HepG2 (cell line): Measurements from ENCODE around the gene CAPN9. TPM values are rescaled to one million over a fixed set of nuclear protein-coding genes. Genes with fewer than 3 reads are reported as not detected.

ENCODE experiments used
- AGO1 ChIP-seq: fragments of 200-400 bp; formaldehyde crosslinking; IDR thresholded peaks from 2 replicates; pipeline ENCODE4 v1.6.1; 2017; ENCODE audit warnings: mild to moderate bottlenecking, low read depth, low read length, moderate library complexity; ENCODE audit not compliant: poor library complexity, severe bottlenecking
- ATF7-NPFF ChIP-seq: sonication (generic); formaldehyde crosslinking; IDR thresholded peaks from 2 replicates; pipeline ENCODE4 v1.8.1; 2023; ENCODE audit warnings: mild to moderate bottlenecking, low read depth, missing genetic modification reagents, moderate library complexity
- CBX2 ChIP-seq, 2 experiments: fragments of 200-600 bp in 1 of 2; sonication (generic); formaldehyde crosslinking in 1 of 2; IDR thresholded peaks; 2 replicates each; pipeline versions ENCODE4 v1.7.0 to v1.8.1; 2018 to 2022; ENCODE audit warnings: low read depth in 2 of 2, low read length in 1 of 2, mild to moderate bottlenecking in 1 of 2, missing genetic modification reagents in 1 of 2
- IKZF1 ChIP-seq: fragments of 450-650 bp; IDR thresholded peaks from 2 replicates; pipeline ENCODE4 v1.7.1; 2016
- PAF1 ChIP-seq: IDR thresholded peaks from 2 replicates; pipeline ENCODE4 v1.6.1; 2016; ENCODE audit warnings: missing genetic modification reagents, missing compliant biosample characterization
- RARG ChIP-seq: sonication (generic); formaldehyde crosslinking; IDR thresholded peaks from 2 replicates; pipeline ENCODE4 v1.4.0; 2020; ENCODE audit warnings: low read depth, mild to moderate bottlenecking, missing genetic modification reagents
- ZKSCAN8 ChIP-seq: IDR thresholded peaks from 2 replicates; pipeline ENCODE4 v1.6.1; 2016; ENCODE audit warnings: borderline replicate concordance, missing genetic modification reagents, missing compliant biosample characterization
- ZNF160 ChIP-seq: sonication (generic); formaldehyde crosslinking; IDR thresholded peaks from 2 replicates; pipeline ENCODE4 v1.8.0; 2022; ENCODE audit warnings: mild to moderate bottlenecking, inconsistent platforms, missing genetic modification reagents
- ZNF280B ChIP-seq: sonication (generic); formaldehyde crosslinking; IDR thresholded peaks from 2 replicates; pipeline ENCODE4 v1.5.0; 2020; ENCODE audit warnings: missing genetic modification reagents, mild to moderate bottlenecking, borderline replicate concordance
- ZNF30 ChIP-seq: sonication (generic); formaldehyde crosslinking; IDR thresholded peaks from 2 replicates; pipeline ENCODE4 v1.5.0; 2020; ENCODE audit warnings: mild to moderate bottlenecking, missing genetic modification reagents
- ZNF337 ChIP-seq: sonication (generic); formaldehyde crosslinking; IDR thresholded peaks from 2 replicates; pipeline ENCODE4 v1.5.1; 2020; ENCODE audit warnings: missing genetic modification reagents, low read depth, mild to moderate bottlenecking, borderline replicate concordance
- ZNF639 ChIP-seq: conservative IDR thresholded peaks from 2 replicates; pipeline ENCODE4 v1.6.1; 2018; ENCODE audit warnings: missing genetic modification reagents
- ZNF660 ChIP-seq: sonication (generic); formaldehyde crosslinking; IDR thresholded peaks from 2 replicates; pipeline ENCODE4 v1.5.1; 2020; ENCODE audit warnings: mild to moderate bottlenecking, low read depth, missing genetic modification reagents, borderline replicate concordance
- ZNF768 ChIP-seq: sonication (generic); formaldehyde crosslinking; IDR thresholded peaks from 2 replicates; pipeline ENCODE4 v1.4.0; 2020; ENCODE audit warnings: missing genetic modification reagents
- ZNF879 ChIP-seq: sonication (generic); formaldehyde crosslinking; IDR thresholded peaks from 2 replicates; pipeline ENCODE4 v1.8.1; 2023; ENCODE audit warnings: missing genetic modification reagents
- polyA plus RNA-seq, 8 experiments: library from polyadenylated mRNA; depleted of rRNA in 3 of 8; stranded (reverse) in 7 of 8; unstranded in 1 of 8; fragments of >200 nt; fragmentation: Illumina TruSeq in 4 of 8; extraction: Trizol in 4 of 8; gene quantifications; 2 replicates each; pipeline versions ENCODE4 v1.2.1 to v1.2.3, GENCODE V29; 2011 to 2016; ENCODE audit warnings: low read depth in 4 of 8, missing spikeins in 1 of 8, mixed read lengths in 1 of 8; ENCODE audit not compliant: insufficient read depth in 1 of 8
- total RNA-seq, 5 experiments: library from RNA; depleted of rRNA; stranded (reverse); fragments of >200 nt; fragmentation: Illumina TruSeq; extraction: Trizol; gene quantifications; 2 replicates each; pipeline ENCODE4 v1.2.3, GENCODE V29; 2016; ENCODE audit warnings: low read depth in 1 of 5
- TF ChIP-seq, protein P1 (sequence below): sonication (generic); formaldehyde crosslinking; IDR thresholded peaks from 2 replicates; pipeline ENCODE4 v1.5.0; 2020; ENCODE audit warnings: mild to moderate bottlenecking, missing genetic modification reagents
- TF ChIP-seq, protein P2 (sequence below): sonication (generic); formaldehyde crosslinking; IDR thresholded peaks from 2 replicates; pipeline ENCODE4 v1.4.0; 2020; ENCODE audit warnings: mild to moderate bottlenecking, missing genetic modification reagents, borderline replicate concordance

CAPN9 gene
- total and polyA plus RNA-seq, 2 of the 13 experiments (the other 11 are each of a cell fraction or from before 2014, with no cell fraction given): 0.04 to 0.31 TPM

DNA sequence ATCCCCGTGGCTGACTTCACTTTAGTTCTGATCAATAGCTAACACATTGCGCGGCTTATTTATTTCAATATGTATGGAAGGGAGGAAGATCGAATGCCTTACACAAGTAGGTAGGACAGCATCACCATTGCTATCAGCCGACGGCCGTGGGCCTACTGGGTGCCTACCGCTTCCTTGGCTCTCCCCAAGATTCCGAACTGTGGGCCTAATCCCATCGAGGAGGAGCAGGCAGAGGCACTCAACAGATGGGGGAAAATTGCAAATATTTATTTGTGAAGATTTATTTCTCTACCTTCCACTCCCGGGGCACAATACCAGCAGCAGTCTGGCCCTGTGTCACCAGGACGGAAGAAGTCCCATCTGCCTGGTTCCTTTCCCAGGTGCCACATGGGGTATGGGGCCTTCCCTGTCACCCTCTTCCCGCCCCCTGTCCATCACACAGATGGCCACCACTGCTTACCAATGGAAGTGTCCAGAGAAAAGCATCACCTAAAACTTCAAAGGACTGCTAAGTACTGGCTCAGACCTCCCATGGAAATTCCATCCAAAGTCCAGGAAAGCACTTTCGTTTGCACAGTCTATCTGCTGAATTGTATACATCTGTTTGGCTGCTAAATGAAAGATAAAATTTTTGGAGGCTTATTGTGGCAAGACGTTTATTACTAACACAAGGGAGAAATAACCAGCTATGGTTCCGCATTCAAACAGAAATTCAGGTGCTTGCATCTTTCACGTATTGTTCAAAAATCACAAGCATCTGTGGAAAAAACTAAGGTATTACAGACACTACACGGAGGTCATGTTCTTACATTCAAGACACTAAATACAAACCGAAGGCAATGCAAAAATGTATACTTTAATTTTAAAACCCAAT lies 45.1 kb upstream of the CAPN9 start (continued):
- TF ChIP-seq, protein P1, sequence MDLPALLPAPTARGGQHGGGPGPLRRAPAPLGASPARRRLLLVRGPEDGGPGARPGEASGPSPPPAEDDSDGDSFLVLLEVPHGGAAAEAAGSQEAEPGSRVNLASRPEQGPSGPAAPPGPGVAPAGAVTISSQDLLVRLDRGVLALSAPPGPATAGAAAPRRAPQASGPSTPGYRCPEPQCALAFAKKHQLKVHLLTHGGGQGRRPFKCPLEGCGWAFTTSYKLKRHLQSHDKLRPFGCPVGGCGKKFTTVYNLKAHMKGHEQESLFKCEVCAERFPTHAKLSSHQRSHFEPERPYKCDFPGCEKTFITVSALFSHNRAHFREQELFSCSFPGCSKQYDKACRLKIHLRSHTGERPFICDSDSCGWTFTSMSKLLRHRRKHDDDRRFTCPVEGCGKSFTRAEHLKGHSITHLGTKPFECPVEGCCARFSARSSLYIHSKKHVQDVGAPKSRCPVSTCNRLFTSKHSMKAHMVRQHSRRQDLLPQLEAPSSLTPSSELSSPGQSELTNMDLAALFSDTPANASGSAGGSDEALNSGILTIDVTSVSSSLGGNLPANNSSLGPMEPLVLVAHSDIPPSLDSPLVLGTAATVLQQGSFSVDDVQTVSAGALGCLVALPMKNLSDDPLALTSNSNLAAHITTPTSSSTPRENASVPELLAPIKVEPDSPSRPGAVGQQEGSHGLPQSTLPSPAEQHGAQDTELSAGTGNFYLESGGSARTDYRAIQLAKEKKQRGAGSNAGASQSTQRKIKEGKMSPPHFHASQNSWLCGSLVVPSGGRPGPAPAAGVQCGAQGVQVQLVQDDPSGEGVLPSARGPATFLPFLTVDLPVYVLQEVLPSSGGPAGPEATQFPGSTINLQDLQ (CRISPR knock-in tag): no peak
- no peak for TF ChIP-seq RARG (CRISPR knock-in tag)
- TF ChIP-seq ZNF879 (CRISPR knock-in tag): no peak
- no peak for TF ChIP-seq ZNF30 (CRISPR knock-in tag)
- no peak for TF ChIP-seq ATF7-NPFF (CRISPR knock-in tag)
- no peak for TF ChIP-seq CBX2 (IDR thresholded peaks at IDR 0.05; ENCODE audit: low read depth, low read length)
- no peak for TF ChIP-seq CBX2 (CRISPR knock-in tag; IDR thresholded peaks at IDR 0.05; ENCODE audit: low read depth)
- TF ChIP-seq ZNF160: no peak
- TF ChIP-seq ZNF660 (CRISPR knock-in tag): no peak
- TF ChIP-seq, protein P2, sequence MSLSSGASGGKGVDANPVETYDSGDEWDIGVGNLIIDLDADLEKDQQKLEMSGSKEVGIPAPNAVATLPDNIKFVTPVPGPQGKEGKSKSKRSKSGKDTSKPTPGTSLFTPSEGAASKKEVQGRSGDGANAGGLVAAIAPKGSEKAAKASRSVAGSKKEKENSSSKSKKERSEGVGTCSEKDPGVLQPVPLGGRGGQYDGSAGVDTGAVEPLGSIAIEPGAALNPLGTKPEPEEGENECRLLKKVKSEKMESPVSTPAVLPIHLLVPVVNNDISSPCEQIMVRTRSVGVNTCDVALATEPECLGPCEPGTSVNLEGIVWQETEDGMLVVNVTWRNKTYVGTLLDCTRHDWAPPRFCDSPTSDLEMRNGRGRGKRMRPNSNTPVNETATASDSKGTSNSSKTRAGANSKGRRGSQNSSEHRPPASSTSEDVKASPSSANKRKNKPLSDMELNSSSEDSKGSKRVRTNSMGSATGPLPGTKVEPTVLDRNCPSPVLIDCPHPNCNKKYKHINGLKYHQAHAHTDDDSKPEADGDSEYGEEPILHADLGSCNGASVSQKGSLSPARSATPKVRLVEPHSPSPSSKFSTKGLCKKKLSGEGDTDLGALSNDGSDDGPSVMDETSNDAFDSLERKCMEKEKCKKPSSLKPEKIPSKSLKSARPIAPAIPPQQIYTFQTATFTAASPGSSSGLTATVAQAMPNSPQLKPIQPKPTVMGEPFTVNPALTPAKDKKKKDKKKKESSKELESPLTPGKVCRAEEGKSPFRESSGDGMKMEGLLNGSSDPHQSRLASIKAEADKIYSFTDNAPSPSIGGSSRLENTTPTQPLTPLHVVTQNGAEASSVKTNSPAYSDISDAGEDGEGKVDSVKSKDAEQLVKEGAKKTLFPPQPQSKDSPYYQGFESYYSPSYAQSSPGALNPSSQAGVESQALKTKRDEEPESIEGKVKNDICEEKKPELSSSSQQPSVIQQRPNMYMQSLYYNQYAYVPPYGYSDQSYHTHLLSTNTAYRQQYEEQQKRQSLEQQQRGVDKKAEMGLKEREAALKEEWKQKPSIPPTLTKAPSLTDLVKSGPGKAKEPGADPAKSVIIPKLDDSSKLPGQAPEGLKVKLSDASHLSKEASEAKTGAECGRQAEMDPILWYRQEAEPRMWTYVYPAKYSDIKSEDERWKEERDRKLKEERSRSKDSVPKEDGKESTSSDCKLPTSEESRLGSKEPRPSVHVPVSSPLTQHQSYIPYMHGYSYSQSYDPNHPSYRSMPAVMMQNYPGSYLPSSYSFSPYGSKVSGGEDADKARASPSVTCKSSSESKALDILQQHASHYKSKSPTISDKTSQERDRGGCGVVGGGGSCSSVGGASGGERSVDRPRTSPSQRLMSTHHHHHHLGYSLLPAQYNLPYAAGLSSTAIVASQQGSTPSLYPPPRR (CRISPR knock-in tag): no peak
- TF ChIP-seq PAF1: no peak
- TF ChIP-seq ZKSCAN8 (CRISPR knock-in tag): no peak
- no peak for TF ChIP-seq ZNF639 (CRISPR knock-in tag)
- TF ChIP-seq ZNF280B: no peak
- no peak for TF ChIP-seq AGO1
- no peak for TF ChIP-seq ZNF337 (CRISPR knock-in tag)
- no peak for TF ChIP-seq IKZF1
- no peak for TF ChIP-seq ZNF768
